ENCODE measurements around the gene RAB36. TPM values are rescaled to one million over a fixed set of nuclear protein-coding genes. Genes with fewer than 3 reads are reported as not detected.

Gene RAB36
- total RNA-seq, 6 experiments from 2014 or later = 5.4 to 7.1 (median 6.3) TPM

DNA sequence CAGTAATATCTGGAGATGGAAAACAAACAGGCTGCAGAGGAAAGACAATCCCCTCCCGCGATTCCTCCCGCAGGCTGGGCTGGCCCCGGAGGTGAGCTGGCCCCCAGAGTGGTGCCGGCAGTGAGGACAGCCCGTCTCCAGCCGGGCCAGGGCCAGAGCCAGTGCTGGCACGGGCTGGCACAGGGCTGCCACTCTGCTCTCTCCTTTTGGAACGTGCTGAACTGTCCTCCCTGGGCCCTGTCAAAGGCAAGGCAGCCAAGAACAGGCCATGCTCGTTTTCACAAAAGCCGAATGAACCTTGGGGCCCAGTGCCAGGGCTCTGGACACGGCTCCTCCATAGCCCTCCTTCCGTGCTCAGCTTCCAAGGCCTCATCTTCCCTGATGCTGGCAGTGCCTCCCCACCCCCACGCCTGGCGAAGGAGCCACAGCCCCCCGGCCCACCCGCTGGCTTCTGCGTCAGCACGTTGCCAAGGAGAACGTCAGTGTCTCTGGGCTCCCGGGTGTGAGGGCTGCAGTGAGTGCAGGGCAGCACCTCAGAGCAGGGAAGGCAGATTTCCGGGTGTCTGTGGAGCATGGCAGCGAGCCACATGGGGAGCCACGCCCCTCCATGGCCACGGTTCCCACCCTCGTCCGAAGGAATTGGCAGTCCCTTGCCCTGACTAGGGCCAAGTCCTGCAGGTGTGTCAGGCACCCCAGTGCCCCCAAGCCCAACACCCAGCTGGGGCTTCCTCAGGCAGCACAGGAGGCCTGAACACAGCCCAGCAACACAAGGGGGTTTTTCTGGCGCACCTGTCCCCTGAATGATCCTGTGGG, 46.4 kb upstream of the RAB36 start:
- TF ChIP-seq CTCF (IDR thresholded peaks at IDR 0.05) = no peak
- no peaks in the 10 kb centered on the region for H3K9me3 Mint-ChIP-seq
- H3K27me3 Mint-ChIP-seq (ENCODE audit: insufficient read depth) = peaks cover 3% of the 10 kb centered on the region
- no peaks in the 10 kb centered on the region for H3K4me1 Mint-ChIP-seq (ENCODE audit: low read depth)
- DNase-seq = no peak
- H3K36me3 Mint-ChIP-seq (ENCODE audit: low read depth) = no peaks in the 10 kb centered on the region; the same call in 1 of the 2 replicates
- no peak overlapping the region for H3K4me3 Mint-ChIP-seq
- no peak overlapping the region for H3K27ac Mint-ChIP-seq

DNA sequence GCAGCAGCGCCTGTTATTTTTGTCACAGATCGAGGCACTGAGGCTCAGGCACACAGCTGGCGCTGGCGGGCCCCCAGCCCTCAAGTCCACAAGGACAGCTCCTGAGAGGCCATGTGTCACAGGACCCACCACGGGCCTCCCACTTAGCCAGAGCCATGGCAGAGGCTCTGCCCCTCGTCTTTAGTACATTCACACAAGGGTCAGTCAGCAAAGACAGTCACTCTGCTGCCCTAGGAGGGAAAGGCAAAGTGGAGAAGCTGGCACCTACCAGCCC, 45.8 kb upstream of the RAB36 start:
- no peak overlapping the region for H3K4me3 Mint-ChIP-seq
- H3K9me3 Mint-ChIP-seq = no peaks in the 10 kb centered on the region
- TF ChIP-seq CTCF (IDR thresholded peaks at IDR 0.05) = no peak
- H3K27ac Mint-ChIP-seq = no peak overlapping the region
- no peaks in the 10 kb centered on the region for H3K4me1 Mint-ChIP-seq (ENCODE audit: low read depth)
- peaks cover 3% of the 10 kb centered on the region for H3K27me3 Mint-ChIP-seq (ENCODE audit: insufficient read depth)
- H3K36me3 Mint-ChIP-seq (ENCODE audit: low read depth) = no peaks in the 10 kb centered on the region; the same call in 1 of the 2 replicates
- no peak for DNase-seq

DNA sequence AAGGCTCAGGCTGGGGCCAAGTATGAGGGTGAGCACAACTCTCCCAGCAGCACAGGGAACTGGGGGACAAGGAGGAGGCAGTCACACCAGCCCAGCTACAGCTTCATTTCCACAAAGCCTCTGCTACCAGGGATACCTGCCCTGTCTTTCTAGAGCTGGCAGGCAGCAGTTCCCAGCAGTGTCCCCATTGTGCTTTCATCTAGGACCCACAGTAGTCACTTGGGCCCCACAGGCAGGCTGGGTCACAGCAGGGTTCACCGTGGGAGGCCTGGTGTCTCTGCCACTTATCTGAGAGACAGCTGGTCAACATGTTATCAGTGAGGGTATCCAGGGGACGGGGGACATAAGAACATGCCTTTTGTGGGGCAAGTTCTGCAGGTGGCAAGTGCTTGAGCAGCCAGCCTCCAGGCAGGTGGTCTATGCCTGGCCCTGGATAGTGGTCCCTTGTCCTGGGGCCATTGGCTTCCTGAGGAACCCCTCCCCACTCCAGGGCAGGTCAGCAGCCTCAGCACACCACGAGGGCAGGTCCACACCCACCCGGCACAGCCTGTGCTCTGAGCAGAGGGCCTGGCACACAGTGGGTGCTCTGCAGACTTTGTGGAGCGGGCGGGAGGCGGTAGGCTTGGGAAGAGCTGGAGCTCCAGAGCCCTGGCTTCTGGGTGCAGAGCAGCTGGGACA, 45.0 kb upstream of the RAB36 start:
- TF ChIP-seq CTCF (IDR thresholded peaks at IDR 0.05) = no peak
- no peak for DNase-seq
- no peak overlapping the region for H3K27ac Mint-ChIP-seq
- H3K4me3 Mint-ChIP-seq = no peak overlapping the region
- H3K36me3 Mint-ChIP-seq (ENCODE audit: low read depth) = no peaks in the 10 kb centered on the region; the same call in 1 of the 2 replicates
- H3K27me3 Mint-ChIP-seq (ENCODE audit: insufficient read depth) = peaks cover 3% of the 10 kb centered on the region
- no peaks in the 10 kb centered on the region for H3K4me1 Mint-ChIP-seq (ENCODE audit: low read depth)
- H3K9me3 Mint-ChIP-seq = no peaks in the 10 kb centered on the region

DNA sequence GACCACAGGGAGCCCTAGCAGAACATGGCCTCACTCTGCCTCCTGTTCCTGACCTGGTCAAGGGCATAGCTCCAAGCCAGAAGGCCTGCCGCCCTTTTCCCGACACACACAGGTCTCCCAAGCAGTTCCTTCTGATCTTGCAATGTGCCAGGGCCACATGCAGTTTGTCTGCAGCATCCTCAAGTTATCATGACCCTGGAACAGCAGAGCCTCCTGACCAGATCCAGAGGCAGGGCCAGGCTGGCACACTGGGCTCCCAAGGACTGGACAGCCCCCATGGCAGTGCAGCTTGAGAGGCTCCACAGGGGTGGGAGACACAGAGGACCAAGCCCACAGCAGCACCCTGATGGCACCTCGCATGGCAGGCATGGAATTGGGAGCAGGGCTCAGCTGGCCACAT, 43.8 kb upstream of the RAB36 start:
- no peak for TF ChIP-seq CTCF (IDR thresholded peaks at IDR 0.05)
- Mint-ChIP-seq H3K36me3 (ENCODE audit: low read depth) (no peaks in the 10 kb centered on the region), H3K27me3 (ENCODE audit: insufficient read depth) (peaks cover 3% of the 10 kb centered on the region), H3K9me3 (no peaks in the 10 kb centered on the region), H3K4me3 (no peak overlapping the region), H3K4me1 (ENCODE audit: low read depth) (no peaks in the 10 kb centered on the region), H3K27ac (no peak overlapping the region)
- no peak for DNase-seq

- H3K4me3 Mint-ChIP-seq = no peak overlapping the region
- H3K9me3 Mint-ChIP-seq = no peaks in the 10 kb centered on the region
- no peaks in the 10 kb centered on the region for H3K4me1 Mint-ChIP-seq (ENCODE audit: low read depth)
- H3K36me3 Mint-ChIP-seq (ENCODE audit: low read depth) = no peaks in the 10 kb centered on the region
- H3K27ac Mint-ChIP-seq = no peak overlapping the region
- no peak for TF ChIP-seq CTCF (IDR thresholded peaks at IDR 0.05)
- no peak for DNase-seq
- H3K27me3 Mint-ChIP-seq (ENCODE audit: insufficient read depth) = peaks cover 3% of the 10 kb centered on the region
Observed at GRCh38 chr22:23102002-23102655, 43.1 kb upstream of the RAB36 start.

Data from HFFc6 (cell line).